K562 (cell line): ENCODE measurements around the gene MAGEA4. TPM values are rescaled to one million over a fixed set of nuclear protein-coding genes. Genes with fewer than 3 reads are reported as not detected.

Experiments used
- ATAC-seq: fragments of 200-7000 bp; cut with Tn5 transposase; 3 replicates; pipeline ENCODE4 v1.9.1; 2020; ENCODE audit warnings: moderate library complexity
- BruUV-seq: library from RNA; stranded (reverse); fragments of 400-500 nt; replicated peaks from 2 replicates; lab custom pipeline; 2021; lab: Mats Ljungman, UMichigan
- CTCF ChIA-PET: fragments of 300-600 bp; formaldehyde crosslinking; extraction: SDS; loops from one replicate; lab custom pipeline; 2021; ENCODE audit warnings: low intra/inter-chr PET ratio; lab: Yijun Ruan, JAX
- POLR2A ChIA-PET: fragments of 300-600, 350-650 bp; sonication (Branson Sonifier 250); formaldehyde crosslinking; extraction: SDS; loops from one replicate; lab custom pipeline; 2021; ENCODE audit warnings: antibody characterized with exemption, inconsistent platforms; lab: Yijun Ruan, JAX
- DNase-seq, 4 experiments: peaks; one replicate each; pipeline versions ENCODE4 v3.0.0 to v3.0.0-alpha.2; 2011 to 2018; ENCODE audit warnings: low spot score in 3 of 4, mixed read lengths in 3 of 4; ENCODE audit errors: extremely low read depth in 1 of 4
- FAIRE-seq: peaks from 2 replicates; lab custom pipeline; 2011; peaks lifted over from hg19 to GRCh38; lab: Jason Lieb, UNC
- H2AFZ ChIP-seq: 2 replicates; pipeline ENCODE4 v1.6.0; 2011; ENCODE audit warnings: low read depth, low read length, control low read depth, inconsistent platforms
- H3K27ac ChIP-seq: fragments of 200-600 bp; 3 replicates; pipeline ENCODE4 v1.8.0; 2011; ENCODE audit warnings: low read depth, mild to moderate bottlenecking, control low read depth, inconsistent platforms, low read length, moderate library complexity, mixed read lengths; ENCODE audit errors: extremely low read depth
- H3K27me3 ChIP-seq, 2 experiments: fragments of 300-600 bp in 1 of 2; 2 replicates in 1 of 2; 3 replicates in 1 of 2; pipeline versions ENCODE4 v1.6.0 to v1.8.0; 2011; ENCODE audit warnings: inconsistent platforms in 2 of 2, low read length in 2 of 2, mild to moderate bottlenecking in 1 of 2, mixed read lengths in 1 of 2, moderate library complexity in 1 of 2; ENCODE audit not compliant: control insufficient read depth in 2 of 2, insufficient read depth in 2 of 2
- H3K36me3 ChIP-seq: fragments of 300-600 bp; 3 replicates; pipeline ENCODE4 v1.8.0; 2011; ENCODE audit warnings: mild to moderate bottlenecking, low read length, inconsistent platforms; ENCODE audit not compliant: control insufficient read depth, insufficient read depth
- H3K4me1 ChIP-seq, 2 experiments: fragments of 200-600 bp in 1 of 2; replicated peaks in 1 of 2; 2 replicates in 1 of 2; 3 replicates in 1 of 2; pipeline versions ENCODE4 v1.5.1 to v1.8.0; 2011; ENCODE audit warnings: inconsistent platforms in 2 of 2, low read length in 2 of 2, mild to moderate bottlenecking in 1 of 2, mixed read lengths in 1 of 2, moderate library complexity in 1 of 2; ENCODE audit not compliant: control insufficient read depth in 2 of 2, insufficient read depth in 2 of 2
- H3K4me2 ChIP-seq: 2 replicates; pipeline ENCODE4 v1.6.1; 2011; ENCODE audit warnings: low read length, control low read depth, inconsistent platforms, mixed read lengths; ENCODE audit not compliant: insufficient read depth
- H3K4me3 ChIP-seq: fragments of 200-600 bp; sonication (generic), shearing (Covaris generic); 2 replicates; pipeline ENCODE4 v1.5.1; 2016; ENCODE audit warnings: control low read depth, inconsistent platforms
- H3K79me2 ChIP-seq: fragments of 200-600 bp; 3 replicates; pipeline ENCODE4 v1.8.0; 2011; ENCODE audit warnings: low read length, inconsistent platforms; ENCODE audit not compliant: control insufficient read depth, insufficient read depth
- H3K9ac ChIP-seq, 2 experiments: 2 replicates each; pipeline versions ENCODE4 v1.6.0 to v1.6.1; 2011; ENCODE audit warnings: low read depth in 2 of 2, low read length in 2 of 2, control low read depth in 1 of 2, inconsistent platforms in 1 of 2, mild to moderate bottlenecking in 1 of 2, mixed read lengths in 1 of 2; ENCODE audit not compliant: insufficient read depth in 1 of 2
- H3K9me1 ChIP-seq: one replicate; pipeline ENCODE4 v1.6.0; 2011; ENCODE audit warnings: inconsistent platforms, mild to moderate bottlenecking, low read length, moderate library complexity; ENCODE audit not compliant: control insufficient read depth, insufficient read depth
- H3K9me3 ChIP-seq: replicated peaks from 2 replicates; pipeline ENCODE4 v1.5.1; 2011; ENCODE audit warnings: low read depth, low read length, inconsistent platforms; ENCODE audit not compliant: control insufficient read depth, insufficient read depth
- H4K20me1 ChIP-seq: replicated peaks from 2 replicates; pipeline ENCODE4 v1.6.1; 2011; ENCODE audit warnings: low read length, inconsistent platforms, mixed read lengths; ENCODE audit not compliant: control insufficient read depth, insufficient read depth
- CBX5 ChIP-seq: IDR thresholded peaks from 2 replicates; pipeline ENCODE4 v1.6.1; 2014; ENCODE audit warnings: low read depth, borderline replicate concordance
- CREB1 ChIP-seq, 2 experiments: sonication (generic) in 1 of 2; formaldehyde crosslinking in 1 of 2; IDR thresholded peaks; 2 replicates each; pipeline versions ENCODE4 v1.6.1 to v1.8.0; 2012 to 2022; ENCODE audit warnings: inconsistent platforms in 1 of 2, mild to moderate bottlenecking in 1 of 2, missing genetic modification reagents in 1 of 2, moderate library complexity in 1 of 2
- FUS ChIP-seq: fragments of 200-400 bp; formaldehyde crosslinking; optimal IDR thresholded peaks from 2 replicates; pipeline ENCODE3; 2017; ENCODE audit warnings: low read depth, low read length
- HNRNPH1 ChIP-seq: fragments of 200-400 bp; formaldehyde crosslinking; optimal IDR thresholded peaks from 2 replicates; pipeline ENCODE3; 2017; ENCODE audit warnings: low read depth, mild to moderate bottlenecking, low read length, moderate library complexity
- MEF2A ChIP-seq: IDR thresholded peaks from 2 replicates; pipeline ENCODE4 v1.6.1; 2011; ENCODE audit warnings: low read depth, mild to moderate bottlenecking, low read length, moderate library complexity; ENCODE audit not compliant: control insufficient read depth
- POLR2A ChIP-seq: fragments of 450-650 bp; conservative IDR thresholded peaks from 2 replicates; pipeline ENCODE4 v1.6.1; 2016
- SETDB1 ChIP-seq: IDR thresholded peaks from one replicate; pipeline ENCODE4 v1.6.1; 2012; ENCODE audit warnings: low read length, control low read depth, inconsistent platforms
- SIN3B ChIP-seq: fragments of 450-650 bp; IDR thresholded peaks from 2 replicates; pipeline ENCODE4 v1.6.1; 2017; ENCODE audit warnings: low read depth, mild to moderate bottlenecking, moderate library complexity
- TAF1 ChIP-seq: IDR thresholded peaks from 2 replicates; pipeline ENCODE4 v1.6.1; 2011; ENCODE audit warnings: mild to moderate bottlenecking, low read length, moderate library complexity; ENCODE audit not compliant: insufficient read depth, control insufficient read depth, severe bottlenecking; ENCODE audit errors: extremely low read depth
- ZNF174 ChIP-seq: fragments of 250-450 bp; sonication (Bioruptor Pico); IDR thresholded peaks from 2 replicates; pipeline ENCODE4 v1.4.0; 2020; ENCODE audit warnings: mild to moderate bottlenecking
- WGBS: fragments of 100-300 bp; shearing (Covaris generic); methylation state at CpG from one replicate; pipeline ENCODE4 v1.1.6; 2016; ENCODE audit warnings: low coverage, mixed read lengths; ENCODE audit not compliant: insufficient coverage; ENCODE audit errors: missing lambda C conversion rate; 5-methylcytosine and 5-hydroxymethylcytosine counted together
- in situ Hi-C: fragments of 300-500 bp; cut with MboI; formaldehyde crosslinking; loops from 4 replicates; pipeline ENCODE4 v1.15.0; 2018; ENCODE audit warnings: inconsistent platforms, mixed read lengths
- intact Hi-C: fragments of 100-400 bp; cut with micrococcal nuclease; formaldehyde crosslinking; loops from 2 replicates; pipeline ENCODE4 v1.14.2; 2022
- polyA plus RNA-seq, 8 experiments: library from polyadenylated mRNA; depleted of rRNA in 4 of 8; stranded (reverse) in 5 of 8; unstranded in 3 of 8; fragments of >200 nt; fragmentation: Nextera tagmentation in 2 of 8; fragmentation: Illumina TruSeq in 1 of 8; extraction: Ambion mirVana in 2 of 8; extraction: Trizol in 1 of 8; gene quantifications; 2 replicates each; pipeline versions ENCODE4 v1.2.1 to v1.2.3, GENCODE V29; 2011 to 2014; ENCODE audit warnings: inconsistent platforms in 1 of 8, missing spikeins in 1 of 8
- total RNA-seq, 7 experiments: library from RNA; depleted of rRNA in 6 of 7; stranded (reverse); fragments of >200 nt in 6 of 7; fragmentation: Illumina TruSeq in 2 of 7; extraction: Trizol in 2 of 7; gene quantifications; 2 replicates each; pipeline versions ENCODE4 v1.2.1 to v1.2.3, GENCODE V29; 2011 to 2021; ENCODE audit warnings: low replicate concordance in 1 of 7
- TF ChIP-seq, protein P1 (sequence below), 3 experiments: fragments of 200-800 bp in 1 of 3; sonication (Bioruptor generic) in 1 of 3; sonication (generic) in 1 of 3; formaldehyde crosslinking in 1 of 3; IDR thresholded peaks; 2 replicates each; pipeline versions ENCODE4 v1.6.1 to v1.8.0; 2016 to 2022; ENCODE audit warnings: mild to moderate bottlenecking in 2 of 3, missing compliant biosample characterization in 2 of 3, missing genetic modification characterization in 2 of 3, missing genetic modification reagents in 1 of 3
- TF ChIP-seq, protein P2 (sequence below): sonication (generic); formaldehyde crosslinking; IDR thresholded peaks from 2 replicates; pipeline ENCODE4 v1.8.0; 2022; ENCODE audit warnings: missing genetic modification reagents, mild to moderate bottlenecking, borderline replicate concordance

MAGEA4 gene
- total and polyA plus RNA-seq, 9 of the 15 experiments (the other 6 are each of a cell fraction or from before 2014, with no cell fraction given) = 0.42 to 1.9 (median 0.69) TPM

DNA sequence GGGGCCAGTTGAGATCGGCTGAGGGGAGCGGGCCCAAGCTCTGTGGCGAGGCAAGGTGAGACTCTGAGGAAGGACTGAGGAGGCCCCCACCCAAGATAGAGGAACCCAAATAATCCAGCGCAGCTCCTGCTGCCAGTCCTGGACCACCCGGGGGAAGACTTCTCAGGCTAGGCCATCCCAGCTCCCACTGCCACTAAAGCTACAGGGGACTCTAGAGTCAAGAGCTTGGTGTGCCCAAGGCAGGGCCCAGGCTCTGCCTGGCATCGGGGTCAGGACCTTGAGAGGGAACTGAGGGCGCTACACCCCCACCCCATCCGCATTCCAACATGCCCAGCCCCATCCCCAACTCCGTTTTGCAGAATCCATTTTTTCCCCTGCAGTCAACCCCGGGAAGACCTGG lies 8.6 kb downstream of the MAGEA4 start:
- Histone ChIP-seq H3K4me2 (no peak overlapping the region), H3K4me1 (no peaks in the 10 kb centered on the region), H4K20me1 (no peaks in the 10 kb centered on the region), H3K4me3 (no peak overlapping the region), H2AFZ (no peak overlapping the region), H3K27me3 (peaks cover 0 to 2% of the 10 kb centered on the region in 2 experiments; a peak in 2 of 5 replicates), H3K79me2 (no peaks in the 10 kb centered on the region), H3K36me3 (no peaks in the 10 kb centered on the region), H3K9me3 (no peaks in the 10 kb centered on the region), H3K9ac (no peak overlapping the region), H3K9me1 (no peaks in the 10 kb centered on the region), H3K27ac (no peak overlapping the region)
- WGBS = 6% methylated on average over 8 of the region's 10 CpGs
- BruUV-seq = no TSS peak
- ATAC-seq = no peak
- DNase-seq = no peak
- in situ Hi-C loops (loop anchor here (10.0 kb wide), 1 partner anchor 136 kb away; no protein-coding TSS in a partner anchor), intact Hi-C loops (no loop called here)
- ChIA-PET CTCF (no interaction called here), POLR2A (no interaction called here)
- no peak for FAIRE-seq
- TF ChIP-seq MEF2A = no peak

DNA sequence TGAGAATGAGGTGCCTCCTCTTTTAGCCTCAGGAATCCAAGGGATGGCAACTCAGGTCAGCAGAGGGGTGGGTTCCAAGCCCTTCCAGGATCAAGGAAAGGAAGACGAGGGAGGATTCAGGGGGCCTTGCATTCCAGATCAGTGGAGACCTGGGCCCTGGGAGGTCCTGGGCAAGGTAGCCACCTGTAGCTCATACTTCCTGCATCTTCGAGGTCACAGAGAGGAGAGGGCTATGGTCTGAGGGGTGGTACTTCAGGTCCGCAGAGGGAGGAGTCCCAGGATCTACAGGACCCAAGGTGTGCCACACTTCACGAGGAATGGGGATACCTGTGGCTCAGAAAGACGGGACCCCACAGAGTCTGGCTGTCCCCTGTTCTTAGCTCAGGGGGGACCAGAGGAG lies 9.2 kb downstream of the MAGEA4 start:
- intact Hi-C loops = no loop called here
- no peaks in the 10 kb centered on the region for H3K9me3 ChIP-seq
- H3K27ac ChIP-seq = no peak overlapping the region
- FAIRE-seq (no peak), ATAC-seq (no peak), DNase-seq (no peak)
- no peaks in the 10 kb centered on the region for H3K36me3 ChIP-seq
- H2AFZ ChIP-seq = no peak overlapping the region
- POLR2A ChIA-PET = no interaction called here
- H3K9me1 ChIP-seq = no peaks in the 10 kb centered on the region
- H3K4me2 ChIP-seq = no peak overlapping the region
- peaks cover 0 to 6% of the 10 kb centered on the region in 2 experiments; a peak in 2 of 5 replicates for H3K27me3 ChIP-seq
- no TSS peak for BruUV-seq
- no peaks in the 10 kb centered on the region for H3K79me2 ChIP-seq
- no peaks in the 10 kb centered on the region for H4K20me1 ChIP-seq
- no peak overlapping the region for H3K4me3 ChIP-seq
- WGBS = 0% methylated on average over 3 of the region's 5 CpGs
- CTCF ChIA-PET = no interaction called here
- in situ Hi-C loops = loop anchor here (10.0 kb wide), 1 partner anchor 137 kb away; no protein-coding TSS in a partner anchor
- no peaks in the 10 kb centered on the region for H3K4me1 ChIP-seq
- H3K9ac ChIP-seq = no peak overlapping the region
- TF ChIP-seq TAF1 (no peak), ZNF174 (CRISPR knock-in tag) (no peak), SIN3B (no peak), SETDB1 (no peak), HNRNPH1 (no peak), CREB1 (IDR thresholded peaks at IDR 0.05) (no peak), CREB1 (CRISPR knock-in tag; IDR thresholded peaks at IDR 0.05) (no peak), POLR2A (no peak), FUS (no peak), CBX5 (no peak)
- TF ChIP-seq, protein P1, sequence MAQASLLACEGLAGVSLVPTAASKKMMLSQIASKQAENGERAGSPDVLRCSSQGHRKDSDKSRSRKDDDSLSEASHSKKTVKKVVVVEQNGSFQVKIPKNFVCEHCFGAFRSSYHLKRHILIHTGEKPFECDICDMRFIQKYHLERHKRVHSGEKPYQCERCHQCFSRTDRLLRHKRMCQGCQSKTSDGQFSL (CRISPR knock-in tag; IDR thresholded peaks at IDR 0.05) = no peak
- TF ChIP-seq, protein P1 (tag; IDR thresholded peaks at IDR 0.05) = no peak
- TF ChIP-seq, protein P2, sequence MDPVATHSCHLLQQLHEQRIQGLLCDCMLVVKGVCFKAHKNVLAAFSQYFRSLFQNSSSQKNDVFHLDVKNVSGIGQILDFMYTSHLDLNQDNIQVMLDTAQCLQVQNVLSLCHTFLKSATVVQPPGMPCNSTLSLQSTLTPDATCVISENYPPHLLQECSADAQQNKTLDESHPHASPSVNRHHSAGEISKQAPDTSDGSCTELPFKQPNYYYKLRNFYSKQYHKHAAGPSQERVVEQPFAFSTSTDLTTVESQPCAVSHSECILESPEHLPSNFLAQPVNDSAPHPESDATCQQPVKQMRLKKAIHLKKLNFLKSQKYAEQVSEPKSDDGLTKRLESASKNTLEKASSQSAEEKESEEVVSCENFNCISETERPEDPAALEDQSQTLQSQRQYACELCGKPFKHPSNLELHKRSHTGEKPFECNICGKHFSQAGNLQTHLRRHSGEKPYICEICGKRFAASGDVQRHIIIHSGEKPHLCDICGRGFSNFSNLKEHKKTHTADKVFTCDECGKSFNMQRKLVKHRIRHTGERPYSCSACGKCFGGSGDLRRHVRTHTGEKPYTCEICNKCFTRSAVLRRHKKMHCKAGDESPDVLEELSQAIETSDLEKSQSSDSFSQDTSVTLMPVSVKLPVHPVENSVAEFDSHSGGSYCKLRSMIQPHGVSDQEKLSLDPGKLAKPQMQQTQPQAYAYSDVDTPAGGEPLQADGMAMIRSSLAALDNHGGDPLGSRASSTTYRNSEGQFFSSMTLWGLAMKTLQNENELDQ = no peak
